K562 (cell line): ENCODE results near the gene NR3C1. TPM values are rescaled to one million over a fixed set of nuclear protein-coding genes. Genes with fewer than 3 reads are reported as not detected.
A peak's percentile ranks its signal among the peaks of the same experiment; 100 is the strongest.

Experiments
- ATAC-seq: fragments of 200-7000 bp; cut with Tn5 transposase; 3 replicates; pipeline ENCODE4 v1.9.1; 2020; ENCODE audit warnings: moderate library complexity
- BruUV-seq: library from RNA; stranded (reverse); fragments of 400-500 nt; replicated peaks from 2 replicates; lab custom pipeline; 2021; lab: Mats Ljungman, UMichigan
- CTCF ChIA-PET: fragments of 300-600 bp; formaldehyde crosslinking; extraction: SDS; loops from one replicate; lab custom pipeline; 2021; ENCODE audit warnings: low intra/inter-chr PET ratio; lab: Yijun Ruan, JAX
- POLR2A ChIA-PET: fragments of 300-600, 350-650 bp; sonication (Branson Sonifier 250); formaldehyde crosslinking; extraction: SDS; loops from one replicate; lab custom pipeline; 2021; ENCODE audit warnings: antibody characterized with exemption, inconsistent platforms; lab: Yijun Ruan, JAX
- DNase-seq, 4 experiments: peaks; one replicate each; pipeline versions ENCODE4 v3.0.0 to v3.0.0-alpha.2; 2011 to 2018; ENCODE audit warnings: low spot score in 3 of 4, mixed read lengths in 3 of 4; ENCODE audit errors: extremely low read depth in 1 of 4
- FAIRE-seq: peaks from 2 replicates; lab custom pipeline; 2011; peaks lifted over from hg19 to GRCh38; lab: Jason Lieb, UNC
- H2AFZ ChIP-seq: 2 replicates; pipeline ENCODE4 v1.6.0; 2011; ENCODE audit warnings: low read depth, low read length, control low read depth, inconsistent platforms
- H3K27ac ChIP-seq: fragments of 200-600 bp; 3 replicates; pipeline ENCODE4 v1.8.0; 2011; ENCODE audit warnings: low read depth, mild to moderate bottlenecking, control low read depth, inconsistent platforms, low read length, moderate library complexity, mixed read lengths; ENCODE audit errors: extremely low read depth
- H3K27me3 ChIP-seq, 2 experiments: fragments of 300-600 bp in 1 of 2; 2 replicates in 1 of 2; 3 replicates in 1 of 2; pipeline versions ENCODE4 v1.6.0 to v1.8.0; 2011; ENCODE audit warnings: inconsistent platforms in 2 of 2, low read length in 2 of 2, mild to moderate bottlenecking in 1 of 2, mixed read lengths in 1 of 2, moderate library complexity in 1 of 2; ENCODE audit not compliant: control insufficient read depth in 2 of 2, insufficient read depth in 2 of 2
- H3K36me3 ChIP-seq: fragments of 300-600 bp; 3 replicates; pipeline ENCODE4 v1.8.0; 2011; ENCODE audit warnings: mild to moderate bottlenecking, low read length, inconsistent platforms; ENCODE audit not compliant: control insufficient read depth, insufficient read depth
- H3K4me1 ChIP-seq, 2 experiments: fragments of 200-600 bp in 1 of 2; replicated peaks in 1 of 2; 2 replicates in 1 of 2; 3 replicates in 1 of 2; pipeline versions ENCODE4 v1.5.1 to v1.8.0; 2011; ENCODE audit warnings: inconsistent platforms in 2 of 2, low read length in 2 of 2, mild to moderate bottlenecking in 1 of 2, mixed read lengths in 1 of 2, moderate library complexity in 1 of 2; ENCODE audit not compliant: control insufficient read depth in 2 of 2, insufficient read depth in 2 of 2
- H3K4me2 ChIP-seq: 2 replicates; pipeline ENCODE4 v1.6.1; 2011; ENCODE audit warnings: low read length, control low read depth, inconsistent platforms, mixed read lengths; ENCODE audit not compliant: insufficient read depth
- H3K4me3 ChIP-seq: fragments of 200-600 bp; sonication (generic), shearing (Covaris generic); 2 replicates; pipeline ENCODE4 v1.5.1; 2016; ENCODE audit warnings: control low read depth, inconsistent platforms
- H3K79me2 ChIP-seq: fragments of 200-600 bp; 3 replicates; pipeline ENCODE4 v1.8.0; 2011; ENCODE audit warnings: low read length, inconsistent platforms; ENCODE audit not compliant: control insufficient read depth, insufficient read depth
- H3K9ac ChIP-seq, 2 experiments: 2 replicates each; pipeline versions ENCODE4 v1.6.0 to v1.6.1; 2011; ENCODE audit warnings: low read depth in 2 of 2, low read length in 2 of 2, control low read depth in 1 of 2, inconsistent platforms in 1 of 2, mild to moderate bottlenecking in 1 of 2, mixed read lengths in 1 of 2; ENCODE audit not compliant: insufficient read depth in 1 of 2
- H3K9me1 ChIP-seq: one replicate; pipeline ENCODE4 v1.6.0; 2011; ENCODE audit warnings: inconsistent platforms, mild to moderate bottlenecking, low read length, moderate library complexity; ENCODE audit not compliant: control insufficient read depth, insufficient read depth
- H3K9me3 ChIP-seq: replicated peaks from 2 replicates; pipeline ENCODE4 v1.5.1; 2011; ENCODE audit warnings: low read depth, low read length, inconsistent platforms; ENCODE audit not compliant: control insufficient read depth, insufficient read depth
- H4K20me1 ChIP-seq: replicated peaks from 2 replicates; pipeline ENCODE4 v1.6.1; 2011; ENCODE audit warnings: low read length, inconsistent platforms, mixed read lengths; ENCODE audit not compliant: control insufficient read depth, insufficient read depth
- ATF3 ChIP-seq, 2 experiments: fragments of 450-650 bp in 1 of 2; sonication (generic) in 1 of 2; formaldehyde crosslinking in 1 of 2; IDR thresholded peaks in 1 of 2; conservative IDR thresholded peaks in 1 of 2; 2 replicates each; pipeline versions ENCODE4 v1.6.1 to v1.8.1; 2016 to 2023; ENCODE audit warnings: mild to moderate bottlenecking in 2 of 2, moderate library complexity in 2 of 2, inconsistent platforms in 1 of 2, missing genetic modification reagents in 1 of 2
- ATF7 ChIP-seq: fragments of 450-650 bp; IDR thresholded peaks from 2 replicates; pipeline ENCODE4 v1.7.1; 2014; ENCODE audit warnings: mild to moderate bottlenecking, moderate library complexity
- BHLHE40 ChIP-seq: IDR thresholded peaks from 2 replicates; pipeline ENCODE4 v1.6.1; 2011; ENCODE audit warnings: low read length, improper control_type of control experiment
- CBX1 ChIP-seq: sonication (generic); IDR thresholded peaks from 2 replicates; pipeline ENCODE4 v1.6.1; 2016; ENCODE audit warnings: antibody characterized with exemption, low read depth, mild to moderate bottlenecking
- CBX5 ChIP-seq: IDR thresholded peaks from 2 replicates; pipeline ENCODE4 v1.6.1; 2014; ENCODE audit warnings: low read depth, borderline replicate concordance
- CHAMP1 ChIP-seq: fragments of 450-650 bp; IDR thresholded peaks from 2 replicates; pipeline ENCODE4 v1.6.1; 2016; ENCODE audit warnings: mild to moderate bottlenecking
- COPS2 ChIP-seq: fragments of 450-650 bp; conservative IDR thresholded peaks from 2 replicates; pipeline ENCODE4 v1.6.1; 2016; ENCODE audit warnings: mild to moderate bottlenecking, moderate library complexity
- CXXC5 ChIP-seq: fragments of 250-450 bp; sonication (Bioruptor Pico); IDR thresholded peaks from 2 replicates; pipeline ENCODE4 v1.8.0; 2022; ENCODE audit warnings: inconsistent platforms, mild to moderate bottlenecking, moderate library complexity
- IFI16 ChIP-seq: fragments of 250-450 bp; sonication (Bioruptor Pico); IDR thresholded peaks from 2 replicates; pipeline ENCODE4 v2.1.2; 2022; ENCODE audit warnings: mild to moderate bottlenecking, inconsistent platforms
- NR2C1 ChIP-seq, 2 experiments: fragments of 450-650 bp; IDR thresholded peaks; 2 replicates each; pipeline ENCODE4 v1.6.1; 2017; ENCODE audit warnings: mild to moderate bottlenecking in 2 of 2, antibody characterized with exemption in 1 of 2, inconsistent platforms in 1 of 2, missing compliant biosample characterization in 1 of 2, missing genetic modification characterization in 1 of 2
- THRAP3 ChIP-seq: fragments of 450-650 bp; IDR thresholded peaks from 2 replicates; pipeline ENCODE4 v1.6.1; 2016; ENCODE audit warnings: mild to moderate bottlenecking, inconsistent platforms, borderline replicate concordance
- WHSC1 ChIP-seq: IDR thresholded peaks from one replicate; pipeline ENCODE4 v1.6.1; 2012; ENCODE audit warnings: low read length, control low read depth, inconsistent platforms
- ZFP36 ChIP-seq: fragments of 150-350 bp; IDR thresholded peaks from 2 replicates; pipeline ENCODE4 v1.6.1; 2018; ENCODE audit warnings: low read length, low read depth; ENCODE audit not compliant: partially characterized antibody
- ZKSCAN3 ChIP-seq: fragments of 250-450 bp; sonication (Bioruptor Pico); IDR thresholded peaks from 2 replicates; pipeline ENCODE4 v1.4.0; 2020
- ZNF280A ChIP-seq: fragments of 450-650 bp; IDR thresholded peaks from 2 replicates; pipeline ENCODE4 v1.6.1; 2018; ENCODE audit warnings: mild to moderate bottlenecking, low read depth; ENCODE audit not compliant: partially characterized antibody
- ZNF766 ChIP-seq: fragments of 200-800 bp; sonication (Bioruptor generic); conservative IDR thresholded peaks from 2 replicates; pipeline ENCODE4 v1.6.1; 2016; ENCODE audit warnings: missing genetic modification characterization, missing compliant biosample characterization
- WGBS: fragments of 100-300 bp; shearing (Covaris generic); methylation state at CpG from one replicate; pipeline ENCODE4 v1.1.6; 2016; ENCODE audit warnings: low coverage, mixed read lengths; ENCODE audit not compliant: insufficient coverage; ENCODE audit errors: missing lambda C conversion rate; 5-methylcytosine and 5-hydroxymethylcytosine counted together
- in situ Hi-C: fragments of 300-500 bp; cut with MboI; formaldehyde crosslinking; loops from 4 replicates; pipeline ENCODE4 v1.15.0; 2018; ENCODE audit warnings: inconsistent platforms, mixed read lengths
- intact Hi-C: fragments of 100-400 bp; cut with micrococcal nuclease; formaldehyde crosslinking; loops from 2 replicates; pipeline ENCODE4 v1.14.2; 2022
- polyA plus RNA-seq, 8 experiments: library from polyadenylated mRNA; depleted of rRNA in 4 of 8; stranded (reverse) in 5 of 8; unstranded in 3 of 8; fragments of >200 nt; fragmentation: Nextera tagmentation in 2 of 8; fragmentation: Illumina TruSeq in 1 of 8; extraction: Ambion mirVana in 2 of 8; extraction: Trizol in 1 of 8; gene quantifications; 2 replicates each; pipeline versions ENCODE4 v1.2.1 to v1.2.3, GENCODE V29; 2011 to 2014; ENCODE audit warnings: inconsistent platforms in 1 of 8, missing spikeins in 1 of 8
- total RNA-seq, 7 experiments: library from RNA; depleted of rRNA in 6 of 7; stranded (reverse); fragments of >200 nt in 6 of 7; fragmentation: Illumina TruSeq in 2 of 7; extraction: Trizol in 2 of 7; gene quantifications; 2 replicates each; pipeline versions ENCODE4 v1.2.1 to v1.2.3, GENCODE V29; 2011 to 2021; ENCODE audit warnings: low replicate concordance in 1 of 7

Gene NR3C1
- total and polyA plus RNA-seq, 9 of the 15 experiments (the other 6 are each of a cell fraction or from before 2014, with no cell fraction given) = 8.2 to 36.0 (median 15.0) TPM

- no peak for ATAC-seq
- Histone ChIP-seq H3K9me3 (peaks cover 13% of the 10 kb centered on the region), H3K36me3 (peaks cover 5% of the 10 kb centered on the region; the same call in 2 of the 3 replicates), H3K9me1 (no peaks in the 10 kb centered on the region), H2AFZ (no peak overlapping the region), H3K27ac (no peak overlapping the region), H3K4me1 (no peaks in the 10 kb centered on the region), H3K9ac (no peak overlapping the region), H3K4me2 (no peak overlapping the region), H3K79me2 (peaks cover 93% of the 10 kb centered on the region), H4K20me1 (no peaks in the 10 kb centered on the region), H3K27me3 (no peaks in the 10 kb centered on the region), H3K4me3 (no peak overlapping the region)
- BruUV-seq = no TSS peak
- no peak for FAIRE-seq
- no peak for DNase-seq
- WGBS = 100% methylated on average over 3 of the region's 3 CpGs
- ChIA-PET CTCF (no interaction called here), POLR2A (no interaction called here)
- in situ Hi-C loops = no loop called here
- intact Hi-C loops = no loop called here
- TF ChIP-seq NR2C1 (IDR thresholded peaks at IDR 0.05) (no peak), NR2C1 (tag; IDR thresholded peaks at IDR 0.05) (no peak), BHLHE40 (no peak), CXXC5 (no peak), CBX5 (0 out of 2 replicates have a peak, but pooled peaks have one; percentile 77), WHSC1 (no peak), THRAP3 (no peak), CHAMP1 (peak; percentile 52; the same call in 1 of the 2 replicates), ZKSCAN3 (CRISPR knock-in tag) (no peak), ZFP36 (peak; percentile 93), ZNF280A (peak; percentile 65), ATF7 (no peak), CBX1 (peak; percentile 64; the same call in 1 of the 2 replicates), ZNF766 (CRISPR knock-in tag) (no peak), ATF3 (IDR thresholded peaks at IDR 0.05) (no peak), ATF3 (CRISPR knock-in tag; conservative IDR thresholded peaks at IDR 0.05) (no peak), COPS2 (no peak), IFI16 (CRISPR knock-in tag) (no peak)
Measured at GRCh38 chr5:143384865-143385657, 18.4 kb downstream of the NR3C1 start.
